Liver (tissue), 9 donors: ENCODE results near the gene FAM169A. TPM values are rescaled to one million over a fixed set of nuclear protein-coding genes. Genes with fewer than 3 reads are reported as not detected.
A peak's percentile ranks its signal among the peaks of the same experiment; 100 is the strongest.

ENCODE experiments used
- DNase-seq: peaks from one replicate; pipeline ENCODE4 v3.0.0-alpha.2; 2017; ENCODE audit warnings: low spot score
- H3K27ac ChIP-seq, 2 donors: one replicate each; pipeline ENCODE4 v1.7.0; 2013; ENCODE audit warnings: inconsistent platforms in 2 of 2, low read length in 2 of 2, control low read depth in 1 of 2, low read depth in 1 of 2, mild to moderate bottlenecking in 1 of 2
- H3K27me3 ChIP-seq, 4 donors: one replicate each; pipeline versions ENCODE4 v1.6.1 to v1.7.0; 2013; ENCODE audit warnings: low read length in 3 of 4, inconsistent platforms in 1 of 4, mild to moderate bottlenecking in 1 of 4, moderate library complexity in 1 of 4; ENCODE audit not compliant: control insufficient read depth in 4 of 4, insufficient read depth in 4 of 4
- H3K36me3 ChIP-seq, 4 donors: one replicate each; pipeline versions ENCODE4 v1.6.1 to v1.7.0; 2013; ENCODE audit warnings: low read length in 3 of 4, mild to moderate bottlenecking in 3 of 4, low read depth in 1 of 4, moderate library complexity in 1 of 4; ENCODE audit not compliant: control insufficient read depth in 4 of 4, insufficient read depth in 3 of 4
- H3K4me1 ChIP-seq, 4 donors: one replicate each; pipeline versions ENCODE4 v1.6.1 to v1.7.0; 2013; ENCODE audit warnings: low read length in 3 of 4, mild to moderate bottlenecking in 3 of 4, moderate library complexity in 1 of 4; ENCODE audit not compliant: control insufficient read depth in 4 of 4, insufficient read depth in 4 of 4
- H3K4me3 ChIP-seq, 3 donors: one replicate each; pipeline versions ENCODE4 v1.6.1 to v1.7.0; 2013; ENCODE audit warnings: low read length in 3 of 3, control low read depth in 1 of 3, low read depth in 1 of 3, mild to moderate bottlenecking in 1 of 3
- H3K9ac ChIP-seq, 2 donors: one replicate each; pipeline ENCODE4 v1.7.0; 2013; ENCODE audit warnings: low read length in 2 of 2, mild to moderate bottlenecking in 2 of 2, moderate library complexity in 2 of 2, control low read depth in 1 of 2, low read depth in 1 of 2
- H3K9me3 ChIP-seq, 4 donors: one replicate each; pipeline versions ENCODE4 v1.6.1 to v1.7.0; 2013; ENCODE audit warnings: low read length in 3 of 4; ENCODE audit not compliant: control insufficient read depth in 4 of 4
- ATF3 ChIP-seq: IDR thresholded peaks from 2 replicates; pipeline ENCODE4 v1.6.1; 2016; ENCODE audit warnings: antibody characterized with exemption
- EGR1 ChIP-seq, 2 donors: IDR thresholded peaks; 2 replicates each; pipeline ENCODE4 v1.6.1; 2016 to 2018; ENCODE audit warnings: antibody characterized with exemption in 2 of 2, low read depth in 2 of 2
- FOXA1 ChIP-seq: IDR thresholded peaks from 2 replicates; pipeline ENCODE4 v1.6.1; 2016; ENCODE audit warnings: antibody characterized with exemption
- FOXA2 ChIP-seq: IDR thresholded peaks from 2 replicates; pipeline ENCODE4 v1.6.1; 2016; ENCODE audit warnings: antibody characterized with exemption
- GABPA ChIP-seq, 2 donors: IDR thresholded peaks in 1 of 2; conservative IDR thresholded peaks in 1 of 2; 2 replicates each; pipeline ENCODE4 v1.6.1; 2016; ENCODE audit warnings: antibody characterized with exemption in 2 of 2, mild to moderate bottlenecking in 1 of 2, moderate library complexity in 1 of 2
- HNF4A ChIP-seq, 2 donors: conservative IDR thresholded peaks; 2 replicates each; pipeline ENCODE4 v1.6.1; 2016; ENCODE audit warnings: antibody characterized with exemption in 2 of 2, mild to moderate bottlenecking in 2 of 2
- HNF4G ChIP-seq: IDR thresholded peaks from 2 replicates; pipeline ENCODE4 v1.6.1; 2016; ENCODE audit warnings: antibody characterized with exemption
- JUND ChIP-seq, 2 donors: IDR thresholded peaks; 2 replicates each; pipeline ENCODE4 v1.6.1; 2016; ENCODE audit warnings: antibody characterized with exemption in 2 of 2
- MAX ChIP-seq: IDR thresholded peaks from 2 replicates; pipeline ENCODE4 v1.6.1; 2016; ENCODE audit warnings: antibody characterized with exemption
- NR2F2 ChIP-seq: IDR thresholded peaks from 2 replicates; pipeline ENCODE4 v1.6.1; 2016; ENCODE audit warnings: antibody characterized with exemption
- RAD21 ChIP-seq, 2 donors: IDR thresholded peaks; 2 replicates each; pipeline ENCODE4 v1.6.1; 2016; ENCODE audit warnings: antibody characterized with exemption in 2 of 2, mild to moderate bottlenecking in 2 of 2
- REST ChIP-seq: IDR thresholded peaks from 2 replicates; pipeline ENCODE4 v1.6.1; 2016; ENCODE audit warnings: antibody characterized with exemption, mild to moderate bottlenecking
- RXRA ChIP-seq, 2 donors: IDR thresholded peaks; 2 replicates each; pipeline ENCODE4 v1.6.1; 2017 to 2018; ENCODE audit warnings: antibody characterized with exemption in 2 of 2, mild to moderate bottlenecking in 1 of 2
- SP1 ChIP-seq: IDR thresholded peaks from 2 replicates; pipeline ENCODE4 v1.6.1; 2018; ENCODE audit warnings: antibody characterized with exemption, mild to moderate bottlenecking
- TAF1 ChIP-seq: conservative IDR thresholded peaks from 2 replicates; pipeline ENCODE4 v1.6.1; 2016; ENCODE audit warnings: antibody characterized with exemption, mild to moderate bottlenecking
- YY1 ChIP-seq: IDR thresholded peaks from 2 replicates; pipeline ENCODE4 v1.6.1; 2016; ENCODE audit warnings: antibody characterized with exemption, mild to moderate bottlenecking
- ZBTB33 ChIP-seq: IDR thresholded peaks from 2 replicates; pipeline ENCODE4 v1.6.1; 2016; ENCODE audit warnings: antibody characterized with exemption
- WGBS: extraction: QIAGEN DNeasy Blood & Tissue Kit; methylation state at CpG from one replicate; pipeline ENCODE4 v1.1.7; 2013; 5-methylcytosine and 5-hydroxymethylcytosine counted together
- polyA plus RNA-seq, 2 donors: library from polyadenylated mRNA; stranded (reverse) in 1 of 2; unstranded in 1 of 2; fragments of 200-250 nt in 1 of 2; fragments of >200 nt in 1 of 2; fragmentation: Nextera tagmentation in 1 of 2; extraction: Ambion mirVana in 1 of 2; gene quantifications; one replicate each; pipeline versions ENCODE4 v1.2.1 to v1.2.3, GENCODE V29; 2013 to 2015
- total RNA-seq, 2 donors: library from RNA; depleted of rRNA; stranded (reverse); fragments of >200 nt; gene quantifications; one replicate each; pipeline ENCODE4 v1.2.3, GENCODE V29; 2014
- TF ChIP-seq, protein P1 (sequence below): fragments of 150-350 bp; IDR thresholded peaks from 2 replicates; pipeline ENCODE4 v1.5.1; 2017; ENCODE audit warnings: improper control_type of control experiment, low read depth, low read length; ENCODE audit not compliant: missing input control
- donor health status: healthy.
- donor health status: healthy.
- donor health status: healthy.
- donor health status: healthy.
- donor health status: healthy.

FAM169A gene
- total and polyA plus RNA-seq, 4 donors, result 0.58 to 5.0 (median 0.92) TPM

DNA sequence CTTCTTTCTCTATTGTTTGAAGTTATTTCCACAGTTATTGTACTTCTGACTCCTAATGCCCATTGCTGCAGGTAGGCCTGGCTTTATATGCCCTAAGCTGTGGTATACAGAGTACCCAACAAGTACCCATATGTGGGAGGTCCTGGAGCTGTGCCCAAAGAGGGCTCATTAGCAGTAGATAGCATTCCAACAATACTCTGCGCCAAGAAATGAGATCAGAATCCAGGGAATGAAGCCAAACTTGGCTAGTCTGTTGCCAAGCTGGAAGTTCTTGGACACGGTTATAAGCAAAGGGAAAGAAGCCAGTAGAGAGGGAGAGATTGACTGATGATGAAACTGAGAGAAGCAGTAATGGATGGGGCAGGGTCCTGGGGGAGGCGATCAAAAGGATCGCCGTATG, 29.7 kb upstream of the FAM169A start:
- no peak for DNase-seq

More for the DNA sequence above, 29.7 kb upstream of the FAM169A start:
- no peak overlapping the region for H3K9ac ChIP-seq
- no peaks in the 10 kb centered on the region for H3K36me3 ChIP-seq
- WGBS, result 19% methylated on average over 5 of the region's 5 CpGs
- TF ChIP-seq, protein P1, sequence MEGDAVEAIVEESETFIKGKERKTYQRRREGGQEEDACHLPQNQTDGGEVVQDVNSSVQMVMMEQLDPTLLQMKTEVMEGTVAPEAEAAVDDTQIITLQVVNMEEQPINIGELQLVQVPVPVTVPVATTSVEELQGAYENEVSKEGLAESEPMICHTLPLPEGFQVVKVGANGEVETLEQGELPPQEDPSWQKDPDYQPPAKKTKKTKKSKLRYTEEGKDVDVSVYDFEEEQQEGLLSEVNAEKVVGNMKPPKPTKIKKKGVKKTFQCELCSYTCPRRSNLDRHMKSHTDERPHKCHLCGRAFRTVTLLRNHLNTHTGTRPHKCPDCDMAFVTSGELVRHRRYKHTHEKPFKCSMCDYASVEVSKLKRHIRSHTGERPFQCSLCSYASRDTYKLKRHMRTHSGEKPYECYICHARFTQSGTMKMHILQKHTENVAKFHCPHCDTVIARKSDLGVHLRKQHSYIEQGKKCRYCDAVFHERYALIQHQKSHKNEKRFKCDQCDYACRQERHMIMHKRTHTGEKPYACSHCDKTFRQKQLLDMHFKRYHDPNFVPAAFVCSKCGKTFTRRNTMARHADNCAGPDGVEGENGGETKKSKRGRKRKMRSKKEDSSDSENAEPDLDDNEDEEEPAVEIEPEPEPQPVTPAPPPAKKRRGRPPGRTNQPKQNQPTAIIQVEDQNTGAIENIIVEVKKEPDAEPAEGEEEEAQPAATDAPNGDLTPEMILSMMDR, result no peak
- TF ChIP-seq HNF4G, result no peak
- TF ChIP-seq JUND (IDR thresholded peaks at IDR 0.05), result peak; percentile 73 to 85
- peak; percentile 51 for TF ChIP-seq YY1
- no peak for TF ChIP-seq GABPA (IDR thresholded peaks at IDR 0.05 in 1 of 2, conservative IDR thresholded peaks at IDR 0.05 in 1 of 2)
- TF ChIP-seq HNF4A (conservative IDR thresholded peaks at IDR 0.05), result peak; percentile 49 to 53
- no peak for TF ChIP-seq ZBTB33
- TF ChIP-seq RXRA (IDR thresholded peaks at IDR 0.05), result peak; percentile 18 to 57
- TF ChIP-seq NR2F2, result no peak
- no peak for TF ChIP-seq EGR1 (IDR thresholded peaks at IDR 0.05; ENCODE audit: low read depth in 2 of 2)
- TF ChIP-seq FOXA2, result no peak
- TF ChIP-seq ATF3, result peak; percentile 93
- peak; percentile 46 to 60 for TF ChIP-seq RAD21 (IDR thresholded peaks at IDR 0.05)
- TF ChIP-seq TAF1, result no peak
- TF ChIP-seq REST, result peak; percentile 18
- peak; percentile 38 for TF ChIP-seq FOXA1
- no peak for TF ChIP-seq MAX
- TF ChIP-seq SP1, result no peak
- no peaks in the 10 kb centered on the region for H3K27me3 ChIP-seq
- H3K27ac ChIP-seq, result no peak overlapping the region
- H3K4me3 ChIP-seq, result no peak overlapping the region
- peaks cover 0 to 8% (median 0%) of the 10 kb centered on the region in 4 donors for H3K9me3 ChIP-seq
- H3K4me1 ChIP-seq, result peaks cover 0 to 8% (median 5%) of the 10 kb centered on the region in 4 donors
